CD8-positive, alpha-beta memory T cell (primary cell): ENCODE measurements around the gene TMEM179B. TPM values are rescaled to one million over a fixed set of nuclear protein-coding genes. Genes with fewer than 3 reads are reported as not detected.
A peak's percentile ranks its signal among the peaks of the same experiment; 100 is the strongest.
"Not testable (repeated sequence)": the region's sequence is repeated elsewhere in the genome, so short reads cannot be mapped to it uniquely, and the experiment has no call there.

ENCODE experiments used
- CTCF ChIA-PET: fragments of 350-600 bp; sonication (Branson Sonifier 250); formaldehyde crosslinking; loops from one replicate; lab custom pipeline; 2021; ENCODE audit warnings: antibody characterized with exemption; lab: Charles Lee
- POLR2A ChIA-PET: fragments of 350-600 bp; sonication (Branson Sonifier 250); formaldehyde crosslinking; loops from one replicate; lab custom pipeline; 2021; ENCODE audit warnings: antibody characterized with exemption; lab: Charles Lee
- DNase-seq, 5 donors: peaks; one replicate each; pipeline versions ENCODE4 v3.0.0 to v3.0.0-alpha.2; 2020 to 2022; ENCODE audit warnings: mixed read lengths in 1 of 5
- H3K27ac ChIP-seq: one replicate; pipeline ENCODE4 v1.7.0; 2013; ENCODE audit warnings: low read depth, mild to moderate bottlenecking, low read length, moderate library complexity
- H3K27me3 ChIP-seq: 2 replicates; pipeline ENCODE4 v1.7.0; 2013; ENCODE audit warnings: low read length, mild to moderate bottlenecking; ENCODE audit not compliant: insufficient read depth, poor library complexity, severe bottlenecking
- H3K36me3 ChIP-seq: 2 replicates; pipeline ENCODE4 v1.7.0; 2013; ENCODE audit warnings: mild to moderate bottlenecking, low read length, moderate library complexity; ENCODE audit not compliant: insufficient read depth
- H3K4me1 ChIP-seq: 2 replicates; pipeline ENCODE4 v1.7.0; 2013; ENCODE audit warnings: mild to moderate bottlenecking, low read length, moderate library complexity; ENCODE audit not compliant: insufficient read depth
- H3K4me3 ChIP-seq: 2 replicates; pipeline ENCODE4 v1.7.0; 2013; ENCODE audit warnings: mild to moderate bottlenecking, low read length
- H3K9me3 ChIP-seq: 2 replicates; pipeline ENCODE4 v1.7.0; 2013; ENCODE audit warnings: mild to moderate bottlenecking, low read length
- H3K27ac Mint-ChIP-seq, 8 donors: one replicate each; pipeline ENCODE4 v1.8.0; 2020 to 2021; ENCODE audit warnings: mixed read lengths in 8 of 8, mild to moderate bottlenecking in 6 of 8, inconsistent platforms in 3 of 8, moderate library complexity in 3 of 8
- H3K27me3 Mint-ChIP-seq, 2 donors: one replicate each; pipeline ENCODE4 v1.8.0; 2020 to 2021; ENCODE audit warnings: mixed read lengths in 2 of 2, mild to moderate bottlenecking in 1 of 2, moderate library complexity in 1 of 2
- H3K36me3 Mint-ChIP-seq, 3 donors: one replicate each; pipeline ENCODE4 v1.8.0; 2020 to 2021; ENCODE audit warnings: mixed read lengths in 3 of 3, inconsistent platforms in 1 of 3, mild to moderate bottlenecking in 1 of 3
- H3K4me1 Mint-ChIP-seq, 3 donors: one replicate each; pipeline ENCODE4 v1.8.0; 2020 to 2021; ENCODE audit warnings: mixed read lengths in 3 of 3, inconsistent platforms in 1 of 3, mild to moderate bottlenecking in 1 of 3
- H3K4me3 Mint-ChIP-seq, 7 donors: one replicate each; pipeline ENCODE4 v1.8.0; 2020 to 2021; ENCODE audit warnings: mixed read lengths in 7 of 7, mild to moderate bottlenecking in 6 of 7, moderate library complexity in 4 of 7, inconsistent platforms in 2 of 7
- H3K9me3 Mint-ChIP-seq, 5 donors: one replicate each; pipeline ENCODE4 v1.8.0; 2020 to 2022; ENCODE audit warnings: mixed read lengths in 5 of 5, mild to moderate bottlenecking in 3 of 5, moderate library complexity in 2 of 5, inconsistent platforms in 1 of 5
- polyA plus RNA-seq: library from polyadenylated mRNA; unstranded; fragments of 300-500 nt; fragmentation: Illumina TruSeq; gene quantifications from one replicate; pipeline ENCODE4 v1.2.3, GENCODE V29; 2021
- total RNA-seq, 2 experiments: library from RNA; stranded (reverse); gene quantifications; one replicate each; pipeline ENCODE4 v1.2.3, GENCODE V29; 2021

Gene TMEM179B
- total RNA-seq (10 to 100 TPM; 46.4 to 49.2 TPM), polyA plus RNA-seq (135 TPM)

- POLR2A ChIA-PET: interaction anchor here (0.6 to 5.9 kb wide), 24 partner anchors 9 to 213 kb away, joined by 3 to 88 read pairs (median 6); partner anchors contain the start of genes B3GAT3, EEF1G, HNRNPUL2 and MTA2
- Histone ChIP-seq H3K36me3 (peaks cover 10% of the 10 kb centered on the region), H3K27ac (peak within 1 kb of the TSS; percentile 96), H3K9me3 (no peaks in the 10 kb centered on the region), H3K27me3 (no peaks in the 10 kb centered on the region), H3K4me1 (peaks cover 30% of the 10 kb centered on the region), H3K4me3 (peak within 1 kb of the TSS; percentile 98)
- DNase-seq: peak; percentile 97 to 99 (median 97)
- CTCF ChIA-PET: interaction anchor here (0.6 to 4.9 kb wide), 44 partner anchors 8 to 392 kb away, joined by 3 to 74 read pairs (median 6); partner anchors contain the start of genes BSCL2, GNG3, HNRNPUL2 and NXF1
- H3K36me3 Mint-ChIP-seq: peaks cover 0 to 55% (median 7%) of the 10 kb centered on the region in 3 donors
- H3K4me1 Mint-ChIP-seq: peaks cover 41 to 55% (median 51%) of the 10 kb centered on the region in 3 donors
- H3K27ac Mint-ChIP-seq: peak within 1 kb of the TSS; percentile 95 to 100 (median 96)
- H3K4me3 Mint-ChIP-seq: peak within 1 kb of the TSS; percentile 94 to 97 (median 95)
- H3K27me3 Mint-ChIP-seq: no peaks in the 10 kb centered on the region
- no peaks in the 10 kb centered on the region for H3K9me3 Mint-ChIP-seq
Observed at GRCh38 chr11:62787005-62787759, at the start of gene TMEM179B. TSS of gene TMEM179B (plus strand) at chr11:62787402. CDS start at chr11:62787432, 30 bp downstream.

GRCh38 chr11:62747475-62748160, 39.6 kb upstream of the TMEM179B start:
- Histone ChIP-seq H3K27me3 (no peaks in the 10 kb centered on the region), H3K4me3 (no peak overlapping the region), H3K27ac (no peak overlapping the region), H3K9me3 (no peaks in the 10 kb centered on the region), H3K36me3 (peaks cover 7% of the 10 kb centered on the region), H3K4me1 (peaks cover 7% of the 10 kb centered on the region)
- no peak for DNase-seq
- Mint-ChIP-seq H3K27ac (peak overlapping the region in 2 of 8 donors; percentile 3 to 15), H3K27me3 (no peaks in the 10 kb centered on the region), H3K4me1 (peaks cover 9 to 28% (median 13%) of the 10 kb centered on the region in 3 donors), H3K4me3 (no peak overlapping the region), H3K9me3 (no peaks in the 10 kb centered on the region), H3K36me3 (peaks cover 0 to 21% (median 3%) of the 10 kb centered on the region in 3 donors)
- CTCF ChIA-PET: interaction anchor here (0.8 to 1.7 kb wide), 2 partner anchors 39 to 40 kb away, joined by 3 to 7 read pairs; partner anchors contain the start of genes BSCL2, GNG3 and TMEM179B
- POLR2A ChIA-PET: interaction anchor here (0.6 to 1.4 kb wide), 2 partner anchors 25 to 58 kb away, joined by 3 read pairs; partner anchors contain the start of gene NXF1

GRCh38 chr11:62749931-62750330, 37.3 kb upstream of the TMEM179B start:
- not testable (repeated sequence) for H3K4me3 Mint-ChIP-seq, H3K9me3 Mint-ChIP-seq, H3K27me3 ChIP-seq, H3K27ac ChIP-seq, H3K27me3 Mint-ChIP-seq, H3K4me3 ChIP-seq, H3K9me3 ChIP-seq, DNase-seq
- CTCF ChIA-PET: interaction anchor here (1.2 kb wide), 1 partner anchor 36 kb away, joined by 3 read pairs; no protein-coding TSS in a partner anchor
- H3K36me3 Mint-ChIP-seq: peaks cover 0 to 32% (median 3%) of the 10 kb centered on the region in 3 donors
- POLR2A ChIA-PET: interaction anchor here (1.1 kb wide), 1 partner anchor 20 kb away, joined by 4 read pairs; no protein-coding TSS in a partner anchor
- Histone ChIP-seq H3K36me3 (peaks cover 14% of the 10 kb centered on the region), H3K4me1 (peaks cover 22% of the 10 kb centered on the region)
- peak overlapping the region in 1 of 8 donors; percentile 46 for H3K27ac Mint-ChIP-seq
- H3K4me1 Mint-ChIP-seq: peaks cover 24 to 45% (median 30%) of the 10 kb centered on the region in 3 donors

GRCh38 chr11:62752177-62752785, 34.9 kb upstream of the TMEM179B start:
- CTCF ChIA-PET: interaction anchor here (0.8 to 3.3 kb wide), 5 partner anchors 10 to 34 kb away, joined by 3 to 36 read pairs (median 4); partner anchors contain the start of genes POLR2G and TMEM179B
- Histone ChIP-seq H3K4me3 (no peak overlapping the region), H3K27ac (no peak overlapping the region), H3K36me3 (peaks cover 14% of the 10 kb centered on the region), H3K27me3 (no peaks in the 10 kb centered on the region), H3K4me1 (peaks cover 22% of the 10 kb centered on the region), H3K9me3 (no peaks in the 10 kb centered on the region)
- peaks cover 0 to 32% (median 3%) of the 10 kb centered on the region in 3 donors for H3K36me3 Mint-ChIP-seq
- H3K27me3 Mint-ChIP-seq: no peaks in the 10 kb centered on the region
- H3K27ac Mint-ChIP-seq: peak overlapping the region in 5 of 8 donors; percentile 23 to 99 (median 66)
- H3K4me3 Mint-ChIP-seq: peak overlapping the region in 3 of 7 donors; percentile 8 to 100 (median 29)
- H3K4me1 Mint-ChIP-seq: peaks cover 26 to 45% (median 36%) of the 10 kb centered on the region in 3 donors
- no peak for DNase-seq
- no peaks in the 10 kb centered on the region for H3K9me3 Mint-ChIP-seq
- POLR2A ChIA-PET: interaction anchor here (0.6 to 3.2 kb wide), 5 partner anchors 19 to 161 kb away, joined by 3 to 31 read pairs (median 18); partner anchors contain the start of genes HNRNPUL2, SLC3A2, TAF6L and TUT1

- Mint-ChIP-seq H3K27ac (peak overlapping the region; percentile 83 to 99 (median 98)), H3K27me3 (no peaks in the 10 kb centered on the region), H3K4me1 (peaks cover 26 to 43% (median 36%) of the 10 kb centered on the region in 3 donors), H3K4me3 (peak overlapping the region; percentile 91 to 100 (median 99)), H3K36me3 (peaks cover 0 to 30% (median 3%) of the 10 kb centered on the region in 3 donors), H3K9me3 (no peaks in the 10 kb centered on the region)
- no peaks in the 10 kb centered on the region for H3K9me3 ChIP-seq
- peaks cover 22% of the 10 kb centered on the region for H3K4me1 ChIP-seq
- POLR2A ChIA-PET: interaction anchor here (0.6 to 3.2 kb wide), 21 partner anchors 18 to 179 kb away, joined by 3 to 70 read pairs (median 5); partner anchors contain the start of genes B3GAT3, BSCL2, C11orf98 and CSKMT
- CTCF ChIA-PET: interaction anchor here (0.8 to 3.6 kb wide), 19 partner anchors 9 to 193 kb away, joined by 3 to 36 read pairs (median 5); partner anchors contain the start of genes HNRNPUL2, POLR2G, SLC3A2 and TAF6L
- no peak for DNase-seq
- peak overlapping the region; percentile 99 for H3K4me3 ChIP-seq
- peak overlapping the region; percentile 91 for H3K27ac ChIP-seq
- H3K27me3 ChIP-seq: no peaks in the 10 kb centered on the region
- peaks cover 14% of the 10 kb centered on the region for H3K36me3 ChIP-seq
Observed at GRCh38 chr11:62752994-62753735, 34.0 kb upstream of the TMEM179B start.

- H3K4me3 ChIP-seq: peak within 1 kb of the TSS; percentile 99
Observed at GRCh38 chr11:62753736-62754603, 33.2 kb upstream of the TMEM179B start, which contains the start of gene ZBTB3. TSS of gene ZBTB3 (minus strand) at chr11:62754160. CDS start at chr11:62753664, 496 bp downstream.

More at GRCh38 chr11:62753736-62754603, 33.2 kb upstream of the TMEM179B start, which contains the start of gene ZBTB3:
- H3K27me3 ChIP-seq: no peaks in the 10 kb centered on the region
- peaks cover 14% of the 10 kb centered on the region for H3K36me3 ChIP-seq
- Mint-ChIP-seq H3K36me3 (peaks cover 0 to 27% (median under 1%) of the 10 kb centered on the region in 3 donors), H3K27ac (peak within 1 kb of the TSS; percentile 83 to 99 (median 98)), H3K4me3 (peak within 1 kb of the TSS; percentile 91 to 100 (median 99)), H3K9me3 (no peaks in the 10 kb centered on the region), H3K4me1 (peaks cover 24 to 40% (median 33%) of the 10 kb centered on the region in 3 donors), H3K27me3 (no peaks in the 10 kb centered on the region)
- no peaks in the 10 kb centered on the region for H3K9me3 ChIP-seq
- POLR2A ChIA-PET: interaction anchor here (0.5 to 3.2 kb wide), 23 partner anchors 13 to 180 kb away, joined by 3 to 70 read pairs (median 5); partner anchors contain the start of genes B3GAT3, BSCL2, C11orf98 and CSKMT
- peak within 1 kb of the TSS; percentile 91 for H3K27ac ChIP-seq
- DNase-seq: peak; percentile 95 to 99 (median 98)
- peaks cover 22% of the 10 kb centered on the region for H3K4me1 ChIP-seq
- CTCF ChIA-PET: interaction anchor here (0.8 to 3.6 kb wide), 20 partner anchors 10 to 194 kb away, joined by 3 to 36 read pairs (median 4); partner anchors contain the start of genes HNRNPUL2, NXF1, SLC3A2 and TAF6L
